K562 (cell line): ENCODE data around the gene RUVBL2. TPM values are rescaled to one million over a fixed set of nuclear protein-coding genes. Genes with fewer than 3 reads are reported as not detected.

Experiments
- BRD4 ChIP-seq: fragments of 200-600 bp; sonication (generic); IDR thresholded peaks from 2 replicates; pipeline ENCODE4 v1.6.1; 2017; ENCODE audit warnings: inconsistent platforms
- CAMTA2 ChIP-seq: fragments of 250-450 bp; sonication (Bioruptor Pico); conservative IDR thresholded peaks from 2 replicates; pipeline ENCODE4 v1.5.1; 2022
- CEBPB ChIP-seq: fragments of 450-650 bp; IDR thresholded peaks from 2 replicates; pipeline ENCODE4 v1.6.1; 2016; ENCODE audit warnings: missing genetic modification characterization, missing compliant biosample characterization
- COPS2 ChIP-seq: fragments of 450-650 bp; conservative IDR thresholded peaks from 2 replicates; pipeline ENCODE4 v1.6.1; 2016; ENCODE audit warnings: mild to moderate bottlenecking, moderate library complexity
- CSDE1 ChIP-seq, 2 experiments: fragments of 450-650 bp; IDR thresholded peaks; 2 replicates each; pipeline ENCODE4 v1.6.1; 2016; ENCODE audit warnings: mild to moderate bottlenecking in 1 of 2
- ELF4 ChIP-seq: fragments of 450-650 bp; formaldehyde crosslinking; IDR thresholded peaks from 2 replicates; pipeline ENCODE4 v1.4.0; 2022; ENCODE audit warnings: missing genetic modification characterization
- FOXM1 ChIP-seq, 2 experiments: fragments of 450-650 bp in 1 of 2; sonication (generic) in 1 of 2; formaldehyde crosslinking in 1 of 2; IDR thresholded peaks; 2 replicates each; pipeline versions ENCODE4 v1.6.1 to v1.9.0; 2017 to 2022; ENCODE audit warnings: low read depth in 2 of 2, mild to moderate bottlenecking in 2 of 2, missing genetic modification reagents in 1 of 2, moderate library complexity in 1 of 2
- GABPB1 ChIP-seq: sonication (generic); formaldehyde crosslinking; IDR thresholded peaks from 2 replicates; pipeline ENCODE4 v1.8.0; 2022; ENCODE audit warnings: mild to moderate bottlenecking, missing genetic modification reagents
- MCM7 ChIP-seq, 2 experiments: fragments of 450-650 bp; IDR thresholded peaks; 2 replicates each; pipeline ENCODE4 v1.6.1; 2016 to 2018
- NR2C2 ChIP-seq, 2 experiments: fragments of 200-800 bp in 1 of 2; sonication (Bioruptor generic) in 1 of 2; sonication (generic) in 1 of 2; formaldehyde crosslinking in 1 of 2; IDR thresholded peaks; 2 replicates each; pipeline versions ENCODE4 v1.6.1 to v1.8.0; 2016 to 2022; ENCODE audit warnings: mild to moderate bottlenecking in 1 of 2, missing compliant biosample characterization in 1 of 2, missing genetic modification characterization in 1 of 2, missing genetic modification reagents in 1 of 2
- PRPF4 ChIP-seq: fragments of 200-400 bp; formaldehyde crosslinking; IDR thresholded peaks from one replicate; pipeline ENCODE4 v1.6.1; 2017; ENCODE audit warnings: low read length, low read depth, mild to moderate bottlenecking; ENCODE audit not compliant: insufficient read depth, poor library complexity, severe bottlenecking
- RAD21 ChIP-seq, 2 experiments: fragments of 250-450 bp in 1 of 2; fragments of 450-650 bp in 1 of 2; sonication (Bioruptor Pico) in 1 of 2; formaldehyde crosslinking in 1 of 2; IDR thresholded peaks in 1 of 2; conservative IDR thresholded peaks in 1 of 2; 2 replicates each; pipeline versions ENCODE4 v1.4.0 to v1.8.0; 2020 to 2022; ENCODE audit warnings: mild to moderate bottlenecking in 2 of 2, moderate library complexity in 1 of 2
- TAF15 ChIP-seq: fragments of 200-400 bp; formaldehyde crosslinking; IDR thresholded peaks from 2 replicates; pipeline ENCODE4 v1.6.1; 2017; ENCODE audit warnings: mild to moderate bottlenecking, low read depth, low read length, moderate library complexity
- ZNF444 ChIP-seq: fragments of 250-450 bp; sonication (Bioruptor Pico); IDR thresholded peaks from 2 replicates; pipeline ENCODE4 v1.4.0; 2020; ENCODE audit warnings: mild to moderate bottlenecking, moderate library complexity
- ZNF696 ChIP-seq: fragments of 250-450 bp; sonication (Bioruptor Pico); conservative IDR thresholded peaks from 2 replicates; pipeline ENCODE4 v1.4.0; 2020; ENCODE audit warnings: mild to moderate bottlenecking, moderate library complexity
- ZNF764 ChIP-seq: fragments of 250-450 bp; sonication (Bioruptor Pico); IDR thresholded peaks from 2 replicates; pipeline ENCODE4 v1.4.0; 2020; ENCODE audit warnings: low read depth, mild to moderate bottlenecking, moderate library complexity
- polyA plus RNA-seq, 8 experiments: library from polyadenylated mRNA; depleted of rRNA in 4 of 8; stranded (reverse) in 5 of 8; unstranded in 3 of 8; fragments of >200 nt; fragmentation: Nextera tagmentation in 2 of 8; fragmentation: Illumina TruSeq in 1 of 8; extraction: Ambion mirVana in 2 of 8; extraction: Trizol in 1 of 8; gene quantifications; 2 replicates each; pipeline versions ENCODE4 v1.2.1 to v1.2.3, GENCODE V29; 2011 to 2014; ENCODE audit warnings: inconsistent platforms in 1 of 8, missing spikeins in 1 of 8
- total RNA-seq, 7 experiments: library from RNA; depleted of rRNA in 6 of 7; stranded (reverse); fragments of >200 nt in 6 of 7; fragmentation: Illumina TruSeq in 2 of 7; extraction: Trizol in 2 of 7; gene quantifications; 2 replicates each; pipeline versions ENCODE4 v1.2.1 to v1.2.3, GENCODE V29; 2011 to 2021; ENCODE audit warnings: low replicate concordance in 1 of 7
- TF ChIP-seq, protein P1 (sequence below), 2 experiments: fragments of 450-650 bp; IDR thresholded peaks; 2 replicates each; pipeline ENCODE4 v1.6.1; 2016; ENCODE audit warnings: mild to moderate bottlenecking in 2 of 2, borderline replicate concordance in 1 of 2, low read depth in 1 of 2, moderate library complexity in 1 of 2
- TF ChIP-seq, protein P2 (sequence below): fragments of 250-450 bp; sonication (Bioruptor Pico); IDR thresholded peaks from 2 replicates; pipeline ENCODE4 v1.4.0; 2020; ENCODE audit warnings: mild to moderate bottlenecking, moderate library complexity

The RUVBL2 gene
- total and polyA plus RNA-seq, 9 of the 15 experiments (the other 6 are each of a cell fraction or from before 2014, with no cell fraction given): 71.4 to 453 (median 237) TPM

GRCh38 chr19:48954595-48955307, 38.9 kb upstream of the RUVBL2 start, which contains the start of gene BAX (continued):
- TF ChIP-seq, protein P1, sequence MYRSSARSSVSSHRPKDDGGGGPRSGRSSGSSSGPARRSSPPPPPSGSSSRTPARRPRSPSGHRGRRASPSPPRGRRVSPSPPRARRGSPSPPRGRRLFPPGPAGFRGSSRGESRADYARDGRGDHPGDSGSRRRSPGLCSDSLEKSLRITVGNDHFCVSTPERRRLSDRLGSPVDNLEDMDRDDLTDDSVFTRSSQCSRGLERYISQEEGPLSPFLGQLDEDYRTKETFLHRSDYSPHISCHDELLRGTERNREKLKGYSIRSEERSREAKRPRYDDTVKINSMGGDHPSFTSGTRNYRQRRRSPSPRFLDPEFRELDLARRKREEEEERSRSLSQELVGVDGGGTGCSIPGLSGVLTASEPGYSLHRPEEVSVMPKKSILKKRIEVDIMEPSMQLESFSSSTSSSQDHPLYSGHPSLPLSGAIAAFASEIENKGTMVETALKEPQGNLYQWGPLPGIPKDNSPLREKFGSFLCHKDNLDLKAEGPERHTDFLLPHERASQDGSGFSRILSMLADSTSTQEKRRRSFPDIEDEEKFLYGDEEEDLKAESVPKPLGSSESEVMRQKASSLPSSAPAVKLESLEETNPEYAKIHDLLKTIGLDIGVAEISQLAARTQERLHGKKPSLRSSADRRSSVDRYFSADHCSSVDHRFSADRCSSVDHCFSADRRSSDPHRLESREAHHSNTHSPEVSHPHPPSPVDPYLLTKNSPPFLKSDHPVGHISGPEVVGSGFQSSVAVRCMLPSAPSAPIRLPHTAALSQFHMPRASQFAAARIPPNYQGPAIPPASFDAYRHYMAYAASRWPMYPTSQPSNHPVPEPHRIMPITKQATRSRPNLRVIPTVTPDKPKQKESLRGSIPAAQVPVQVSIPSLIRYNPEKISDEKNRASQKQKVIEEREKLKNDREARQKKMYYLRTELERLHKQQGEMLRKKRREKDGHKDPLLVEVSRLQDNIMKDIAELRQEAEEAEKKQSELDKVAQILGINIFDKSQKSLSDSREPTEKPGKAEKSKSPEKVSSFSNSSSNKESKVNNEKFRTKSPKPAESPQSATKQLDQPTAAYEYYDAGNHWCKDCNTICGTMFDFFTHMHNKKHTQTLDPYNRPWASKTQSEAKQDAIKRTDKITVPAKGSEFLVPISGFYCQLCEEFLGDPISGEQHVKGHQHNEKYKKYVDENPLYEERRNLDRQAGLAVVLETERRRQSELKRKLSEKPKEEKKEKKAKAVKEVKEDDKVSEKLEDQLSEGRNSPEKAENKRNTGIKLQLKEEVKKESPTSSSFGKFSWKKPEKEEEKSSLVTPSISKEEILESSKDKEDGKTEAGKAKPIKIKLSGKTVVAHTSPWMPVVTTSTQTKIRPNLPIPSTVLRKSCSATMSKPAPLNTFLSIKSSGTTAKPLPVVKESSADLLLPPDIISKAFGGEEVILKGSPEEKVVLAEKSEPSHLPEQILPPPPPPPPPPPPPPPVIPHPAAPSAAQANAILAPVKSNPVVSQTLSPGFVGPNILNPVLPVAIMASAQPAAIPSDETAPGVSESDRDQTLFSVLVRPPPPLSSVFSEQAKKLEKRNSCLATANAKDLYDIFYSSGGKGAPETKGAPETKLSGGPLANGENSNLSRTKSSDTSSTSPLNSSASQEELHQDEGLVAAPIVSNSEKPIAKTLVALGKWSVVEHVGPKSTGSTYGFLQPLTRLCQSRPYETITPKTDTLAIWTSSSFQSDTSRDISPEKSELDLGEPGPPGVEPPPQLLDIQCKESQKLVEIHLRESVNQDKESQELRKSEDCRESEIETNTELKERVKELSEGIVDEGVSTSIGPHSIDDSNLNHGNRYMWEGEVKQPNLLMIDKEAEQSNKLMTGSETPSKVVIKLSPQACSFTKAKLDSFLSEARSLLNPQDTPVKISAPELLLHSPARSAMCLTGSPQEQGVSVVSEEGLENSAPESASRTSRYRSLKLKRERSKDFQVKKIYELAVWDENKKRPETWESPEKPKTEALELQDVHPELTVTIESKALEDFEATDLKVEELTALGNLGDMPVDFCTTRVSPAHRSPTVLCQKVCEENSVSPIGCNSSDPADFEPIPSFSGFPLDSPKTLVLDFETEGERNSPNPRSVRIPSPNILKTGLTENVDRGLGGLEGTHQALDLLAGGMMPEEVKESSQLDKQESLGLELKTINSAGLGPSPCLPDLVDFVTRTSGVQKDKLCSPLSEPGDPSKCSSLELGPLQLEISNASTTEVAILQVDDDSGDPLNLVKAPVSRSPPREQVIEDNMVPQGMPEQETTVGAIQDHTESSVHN (IDR thresholded peaks at IDR 0.05; ENCODE audit: borderline replicate concordance in 1 of 2, low read depth in 1 of 2): no peak
- peak; percentile 4 to 34; a peak in 2 of 4 replicates for TF ChIP-seq RAD21 (CRISPR knock-in tag; conservative IDR thresholded peaks at IDR 0.05 in 1 of 2, IDR thresholded peaks at IDR 0.05 in 1 of 2)
- no peak for TF ChIP-seq COPS2
- TF ChIP-seq PRPF4: no peak
- TF ChIP-seq CAMTA2 (CRISPR knock-in tag): no peak
- no peak for TF ChIP-seq ZNF444
- no peak for TF ChIP-seq CSDE1 (IDR thresholded peaks at IDR 0.05)
- no peak for TF ChIP-seq MCM7 (IDR thresholded peaks at IDR 0.05)
- no peak for TF ChIP-seq ZNF764 (CRISPR knock-in tag)
- no peak for TF ChIP-seq TAF15
- no peak for TF ChIP-seq BRD4
- TF ChIP-seq GABPB1 (CRISPR knock-in tag): peak; percentile 63; the same call in 1 of the 2 replicates
- no peak for TF ChIP-seq ELF4 (CRISPR knock-in tag)
- TF ChIP-seq FOXM1 (IDR thresholded peaks at IDR 0.05; ENCODE audit: low read depth): no peak
- TF ChIP-seq FOXM1 (CRISPR knock-in tag; IDR thresholded peaks at IDR 0.05; ENCODE audit: low read depth): peak; percentile 59; the same call in 1 of the 2 replicates
- TF ChIP-seq, protein P2, sequence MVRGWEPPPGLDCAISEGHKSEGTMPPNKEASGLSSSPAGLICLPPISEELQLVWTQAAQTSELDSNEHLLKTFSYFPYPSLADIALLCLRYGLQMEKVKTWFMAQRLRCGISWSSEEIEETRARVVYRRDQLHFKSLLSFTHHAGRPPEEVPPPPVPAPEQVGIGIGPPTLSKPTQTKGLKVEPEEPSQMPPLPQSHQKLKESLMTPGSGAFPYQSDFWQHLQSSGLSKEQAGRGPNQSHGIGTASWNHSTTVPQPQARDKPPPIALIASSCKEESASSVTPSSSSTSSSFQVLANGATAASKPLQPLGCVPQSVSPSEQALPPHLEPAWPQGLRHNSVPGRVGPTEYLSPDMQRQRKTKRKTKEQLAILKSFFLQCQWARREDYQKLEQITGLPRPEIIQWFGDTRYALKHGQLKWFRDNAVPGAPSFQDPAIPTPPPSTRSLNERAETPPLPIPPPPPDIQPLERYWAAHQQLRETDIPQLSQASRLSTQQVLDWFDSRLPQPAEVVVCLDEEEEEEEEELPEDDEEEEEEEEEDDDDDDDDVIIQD (CRISPR knock-in tag): no peak
- TF ChIP-seq NR2C2 (CRISPR knock-in tag; IDR thresholded peaks at IDR 0.05): peak; percentile 60; the same call in 1 of the 2 replicates
- TF ChIP-seq NR2C2 (tag; IDR thresholded peaks at IDR 0.05): peak; percentile 85
- TF ChIP-seq CEBPB (tag): no peak
- TF ChIP-seq ZNF696 (CRISPR knock-in tag): no peak
